Esophagus muscularis mucosa (tissue), 3 donors: Measurements from ENCODE around the gene TSEN2.

Experiments used
- CTCF ChIP-seq, 3 experiments: fragments of 200-600 bp in 2 of 3; fragments of 450-650 bp in 1 of 3; sonication (generic) in 2 of 3; IDR thresholded peaks; one replicate each; pipeline ENCODE4 v1.5.1; 2017 to 2019; ENCODE audit warnings: antibody characterized with exemption in 3 of 3, mild to moderate bottlenecking in 2 of 3, moderate library complexity in 1 of 3
- POLR2A ChIP-seq: fragments of 450-650 bp; IDR thresholded peaks from one replicate; pipeline ENCODE4 v1.6.1; 2017; ENCODE audit warnings: antibody characterized with exemption, moderate library complexity, mild to moderate bottlenecking, low read depth

- TF ChIP-seq CTCF (IDR thresholded peaks at IDR 0.05) (no peak), POLR2A (no peak)
Observed at GRCh38 chr3:12556314-12556689, 72.0 kb downstream of the TSEN2 start.
